CD14-positive monocyte (primary cell): ENCODE results near the gene HNRNPM. TPM values are rescaled to one million over a fixed set of nuclear protein-coding genes. Genes with fewer than 3 reads are reported as not detected.
A peak's percentile ranks its signal among the peaks of the same experiment; 100 is the strongest.

Experiments used
- DNase-seq, 3 donors: peaks; one replicate each; pipeline ENCODE4 v3.0.0-alpha.2; 2011 to 2022
- H2AFZ ChIP-seq: 2 replicates; pipeline ENCODE4 v1.6.0; 2012; ENCODE audit warnings: mild to moderate bottlenecking, low read depth, low read length, inconsistent platforms; ENCODE audit not compliant: insufficient read depth, poor library complexity, severe bottlenecking
- H3K27ac ChIP-seq, 2 donors: 1 replicate in 1 of 2; 2 replicates in 1 of 2; pipeline ENCODE4 v1.5.1; 2012 to 2013; ENCODE audit warnings: low read length in 2 of 2, control low read depth in 1 of 2, inconsistent platforms in 1 of 2, low read depth in 1 of 2, mild to moderate bottlenecking in 1 of 2
- H3K27me3 ChIP-seq, 2 donors: one replicate each; pipeline versions ENCODE4 v1.6.0 to v1.6.1; 2011 to 2013; ENCODE audit warnings: low read length in 2 of 2; ENCODE audit not compliant: control insufficient read depth in 2 of 2, insufficient read depth in 2 of 2
- H3K36me3 ChIP-seq, 2 donors: replicated peaks in 1 of 2; 1 replicate in 1 of 2; 2 replicates in 1 of 2; pipeline versions ENCODE4 v1.5.1 to v1.6.1; 2012 to 2013; ENCODE audit warnings: low read length in 2 of 2, control low read depth in 1 of 2, inconsistent platforms in 1 of 2, mild to moderate bottlenecking in 1 of 2; ENCODE audit not compliant: insufficient read depth in 2 of 2, control insufficient read depth in 1 of 2
- H3K4me1 ChIP-seq, 2 donors: 1 replicate in 1 of 2; 2 replicates in 1 of 2; pipeline versions ENCODE4 v1.5.1 to v1.6.1; 2012 to 2013; ENCODE audit warnings: low read length in 2 of 2, control low read depth in 1 of 2, inconsistent platforms in 1 of 2, mild to moderate bottlenecking in 1 of 2, moderate library complexity in 1 of 2; ENCODE audit not compliant: insufficient read depth in 2 of 2, control insufficient read depth in 1 of 2
- H3K4me2 ChIP-seq: replicated peaks from 2 replicates; pipeline ENCODE3; 2012; ENCODE audit warnings: low read length, moderate library complexity, mild to moderate bottlenecking; ENCODE audit not compliant: poor library complexity, severe bottlenecking; ENCODE audit errors: extremely low read depth
- H3K4me3 ChIP-seq, 3 experiments: fragments of 200-600 bp in 1 of 3; sonication (generic) in 1 of 3; replicated peaks in 1 of 3; 1 replicate in 2 of 3; 2 replicates in 1 of 3; pipeline ENCODE4 v1.5.1; 2011 to 2013; ENCODE audit warnings: low read length in 3 of 3, mild to moderate bottlenecking in 3 of 3, control low read depth in 2 of 3, low read depth in 2 of 3, inconsistent platforms in 1 of 3, moderate library complexity in 1 of 3
- H3K79me2 ChIP-seq: 2 replicates; pipeline ENCODE4 v1.6.0; 2012; ENCODE audit warnings: mild to moderate bottlenecking, control low read depth, inconsistent platforms, low read length, moderate library complexity; ENCODE audit not compliant: insufficient read depth
- H3K9ac ChIP-seq: 2 replicates; pipeline ENCODE4 v1.6.0; 2017; ENCODE audit warnings: low read length, mild to moderate bottlenecking; ENCODE audit not compliant: insufficient read depth, poor library complexity, severe bottlenecking
- H3K9me3 ChIP-seq, 2 donors: replicated peaks in 1 of 2; 1 replicate in 1 of 2; 2 replicates in 1 of 2; pipeline versions ENCODE4 v1.5.1 to v1.6.1; 2012 to 2013; ENCODE audit warnings: low read length in 2 of 2, control low read depth in 1 of 2; ENCODE audit not compliant: control insufficient read depth in 1 of 2, insufficient read depth in 1 of 2
- H4K20me1 ChIP-seq: 2 replicates; pipeline ENCODE4 v1.6.0; 2012; ENCODE audit warnings: mild to moderate bottlenecking, low read length, control low read depth, moderate library complexity; ENCODE audit not compliant: insufficient read depth
- H3K27ac Mint-ChIP-seq, 7 donors: one replicate each; pipeline ENCODE4 v1.8.0; 2020; ENCODE audit warnings: mild to moderate bottlenecking in 7 of 7, mixed read lengths in 7 of 7, moderate library complexity in 6 of 7, inconsistent platforms in 2 of 7
- H3K27me3 Mint-ChIP-seq, 3 donors: one replicate each; pipeline ENCODE4 v1.8.0; 2021 to 2022; ENCODE audit warnings: low read depth in 3 of 3, mild to moderate bottlenecking in 3 of 3, mixed read lengths in 3 of 3, moderate library complexity in 3 of 3, inconsistent platforms in 1 of 3
- H3K36me3 Mint-ChIP-seq, 2 donors: one replicate each; pipeline ENCODE4 v1.8.0; 2020; ENCODE audit warnings: mixed read lengths in 2 of 2, inconsistent platforms in 1 of 2, mild to moderate bottlenecking in 1 of 2
- H3K4me1 Mint-ChIP-seq: one replicate; pipeline ENCODE4 v1.8.0; 2020; ENCODE audit warnings: mild to moderate bottlenecking, mixed read lengths
- H3K4me3 Mint-ChIP-seq, 2 donors: one replicate each; pipeline ENCODE4 v1.8.0; 2020; ENCODE audit warnings: mild to moderate bottlenecking in 2 of 2, mixed read lengths in 2 of 2, moderate library complexity in 1 of 2
- H3K9me3 Mint-ChIP-seq, 7 donors: one replicate each; pipeline ENCODE4 v1.8.0; 2020 to 2022; ENCODE audit warnings: mixed read lengths in 7 of 7, mild to moderate bottlenecking in 6 of 7, moderate library complexity in 6 of 7, inconsistent platforms in 2 of 7
- CTCF ChIP-seq: fragments of 200-600 bp; IDR thresholded peaks from one replicate; pipeline ENCODE4 v1.8.0; 2022; ENCODE audit warnings: antibody characterized with exemption, mild to moderate bottlenecking
- WGBS: methylation state at CpG from one replicate; pipeline ENCODE4 v1.1.5; 2013; ENCODE audit warnings: missing lambda C conversion rate; ENCODE audit not compliant: insufficient coverage; 5-methylcytosine and 5-hydroxymethylcytosine counted together
- intact Hi-C, 2 donors: fragments of 100-400 bp; cut with micrococcal nuclease; formaldehyde crosslinking; loops; one replicate each; pipeline versions ENCODE4 v1.15.0 to v1.15.1; 2023
- polyA plus RNA-seq, 3 donors: library from polyadenylated mRNA; depleted of rRNA in 1 of 3; unstranded in 2 of 3; stranded (reverse) in 1 of 3; fragments of 300-500 nt in 2 of 3; fragments of >200 nt in 1 of 3; fragmentation: Illumina TruSeq in 2 of 3; gene quantifications; 1 replicate in 2 of 3; 2 replicates in 1 of 3; pipeline ENCODE4 v1.2.3, GENCODE V29; 2012 to 2021

Gene HNRNPM
- polyA plus RNA-seq, 3 donors, result 77.0 to 121 (median 116) TPM

DNA sequence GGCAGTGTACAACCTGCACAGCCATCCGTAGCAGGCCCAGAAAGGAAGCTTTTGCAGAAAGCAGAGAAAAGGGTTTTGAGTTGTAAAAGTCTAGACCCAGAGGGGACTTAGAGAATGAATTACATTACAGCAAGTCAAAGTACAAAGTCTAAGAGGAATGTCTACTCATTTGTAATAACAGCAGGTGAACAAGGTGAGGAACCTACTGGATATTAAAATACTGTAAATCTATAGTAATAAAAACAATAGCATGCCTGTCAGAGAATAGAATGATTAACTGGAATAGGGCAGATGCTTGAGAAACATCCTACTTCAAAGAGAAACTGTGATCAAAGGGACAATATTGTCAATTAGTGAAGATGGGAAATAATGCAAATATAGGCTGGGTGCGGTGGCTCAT lies 87.5 kb downstream of the HNRNPM start:
- H3K4me1 ChIP-seq, result no peaks in the 10 kb centered on the region
- H3K9me3 Mint-ChIP-seq, result peaks cover 0 to 5% (median 0%) of the 10 kb centered on the region in 7 donors
- H3K79me2 ChIP-seq, result peaks cover 66% of the 10 kb centered on the region
- TF ChIP-seq CTCF, result no peak
- H3K4me3 Mint-ChIP-seq, result no peak overlapping the region
- no peak overlapping the region for H3K4me2 ChIP-seq
- peaks cover 0 to 10% (median 2%) of the 10 kb centered on the region in 3 donors for H3K27me3 Mint-ChIP-seq
- H3K4me3 ChIP-seq, result no peak overlapping the region
- H3K36me3 Mint-ChIP-seq, result peaks cover 75 to 98% of the 10 kb centered on the region in 2 donors
- H3K27me3 ChIP-seq, result no peaks in the 10 kb centered on the region
- no peak overlapping the region for H3K9ac ChIP-seq
- intact Hi-C loops, result no loop called here
- H4K20me1 ChIP-seq, result peaks cover 100% of the 10 kb centered on the region
- WGBS, result 100% methylated on average over 1 of the region's 2 CpGs
- H3K27ac Mint-ChIP-seq, result peak overlapping the region in 2 of 7 donors; percentile 70 to 76
- H3K36me3 ChIP-seq, result peaks cover 92 to 100% of the 10 kb centered on the region in 2 donors
- DNase-seq, result no peak
- no peaks in the 10 kb centered on the region for H3K9me3 ChIP-seq
- peaks cover 10% of the 10 kb centered on the region for H3K4me1 Mint-ChIP-seq
- no peak overlapping the region for H3K27ac ChIP-seq
- no peak overlapping the region for H2AFZ ChIP-seq

- Mint-ChIP-seq H3K4me3 (no peak overlapping the region), H3K27ac (peak overlapping the region in 5 of 7 donors; percentile 9 to 82 (median 46)), H3K9me3 (peaks cover 0 to 2% (median 0%) of the 10 kb centered on the region in 7 donors), H3K27me3 (peaks cover 0 to 2% (median 0%) of the 10 kb centered on the region in 3 donors), H3K4me1 (peaks cover 10% of the 10 kb centered on the region), H3K36me3 (peaks cover 66 to 93% of the 10 kb centered on the region in 2 donors)
- Histone ChIP-seq H3K36me3 (peaks cover 79 to 94% of the 10 kb centered on the region in 2 donors), H3K4me3 (no peak overlapping the region), H3K27me3 (no peaks in the 10 kb centered on the region), H3K27ac (peak overlapping the region in 1 of 2 donors; percentile 65), H3K9me3 (no peaks in the 10 kb centered on the region), H3K9ac (no peak overlapping the region), H3K4me2 (no peak overlapping the region), H3K79me2 (peaks cover 66% of the 10 kb centered on the region), H2AFZ (no peak overlapping the region), H3K4me1 (peaks cover 8 to 11% of the 10 kb centered on the region in 2 donors), H4K20me1 (peaks cover 99% of the 10 kb centered on the region)
- TF ChIP-seq CTCF, result no peak
- no peak for DNase-seq
- intact Hi-C loops, result no loop called here
- 97% methylated on average over 13 of the region's 22 CpGs for WGBS
These were observed 91.5 kb downstream of the HNRNPM start for GRCh38 chr19:8536282-8536681.
